ENCODE measurements around the gene TMEM39A.
A peak's percentile ranks its signal among the peaks of the same experiment; 100 is the strongest.

The TMEM39A gene

GRCh38 chr3:119388577-119388976, 74.8 kb downstream of the TMEM39A start:
- no peak overlapping the region for H3K4me3 ChIP-seq (ENCODE audit: low read depth, low read length)
- no peak for TF ChIP-seq CTCF (IDR thresholded peaks at IDR 0.05; ENCODE audit: control insufficient read depth, extremely low read depth, insufficient read depth)
- DNase-seq (ENCODE audit: low read depth) = no peak

GRCh38 chr3:119382134-119382533, 81.3 kb downstream of the TMEM39A start:
- DNase-seq (ENCODE audit: low read depth) = no peak
- TF ChIP-seq CTCF (IDR thresholded peaks at IDR 0.05; ENCODE audit: control insufficient read depth, extremely low read depth, insufficient read depth) = no peak
- no peak overlapping the region for H3K4me3 ChIP-seq (ENCODE audit: low read depth, low read length)

- no peak overlapping the region for H3K4me3 ChIP-seq (ENCODE audit: low read depth, low read length)
- peak; percentile 33 for DNase-seq (ENCODE audit: low read depth)
- TF ChIP-seq CTCF (IDR thresholded peaks at IDR 0.05; ENCODE audit: control insufficient read depth, extremely low read depth, insufficient read depth) = peak; percentile 38
Measured at GRCh38 chr3:119380697-119381096, 82.7 kb downstream of the TMEM39A start.
